Stimulated activated CD8-positive, alpha-beta memory T cell treated with anti-CD3 and anti-CD28 coated beads, Interleukin-4, amount 100 ng/mL, for 1 hour (primary cell): ENCODE data around the gene ADORA3.
"Not testable (repeated sequence)": the region's sequence is repeated elsewhere in the genome, so short reads cannot be mapped to it uniquely, and the experiment has no call there.

Experiments used
- DNase-seq, 2 donors: peaks; one replicate each; pipeline ENCODE4 v3.0.0-alpha.2; 2020; ENCODE audit warnings: low read depth in 2 of 2, low spot score in 1 of 2

ADORA3 gene

DNA sequence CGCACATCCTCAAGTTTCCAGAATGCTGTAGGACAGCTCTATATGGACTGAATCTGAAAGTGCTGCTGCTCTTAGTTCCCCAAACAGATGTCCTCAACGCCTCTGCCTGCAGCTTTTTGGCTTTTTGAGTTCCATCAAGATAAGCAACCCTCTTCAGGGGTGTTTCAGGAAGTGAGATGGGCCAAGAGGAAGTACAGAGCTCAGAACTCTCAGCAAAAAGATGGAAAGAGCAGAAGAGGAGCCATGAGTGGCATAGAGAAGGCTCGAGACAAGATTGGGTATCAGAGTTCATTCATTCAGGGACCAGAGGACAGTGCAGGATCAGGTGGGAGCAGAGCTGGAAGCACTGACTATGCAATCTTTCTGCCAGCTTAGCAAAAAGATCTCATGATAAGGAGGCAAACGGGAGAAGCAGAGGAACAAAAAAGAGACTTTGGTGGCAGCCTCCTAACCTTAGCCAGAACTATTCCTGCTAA lies at the start of gene ADORA3, which contains the start of gene TMIGD3:
Gene ADORA3 (minus strand): TSS at position 49 of the 476 bp plus-strand sequence. CDS start 279 bp downstream, outside the sequence.
Gene TMIGD3 (minus strand): TSS at position 49 of the 476 bp plus-strand sequence. CDS start 279 bp downstream, outside the sequence.
- DNase-seq: no peak

GRCh38 chr1:111553196-111553595 lies 49.8 kb upstream of the ADORA3 start:
- no peak for DNase-seq

DNA sequence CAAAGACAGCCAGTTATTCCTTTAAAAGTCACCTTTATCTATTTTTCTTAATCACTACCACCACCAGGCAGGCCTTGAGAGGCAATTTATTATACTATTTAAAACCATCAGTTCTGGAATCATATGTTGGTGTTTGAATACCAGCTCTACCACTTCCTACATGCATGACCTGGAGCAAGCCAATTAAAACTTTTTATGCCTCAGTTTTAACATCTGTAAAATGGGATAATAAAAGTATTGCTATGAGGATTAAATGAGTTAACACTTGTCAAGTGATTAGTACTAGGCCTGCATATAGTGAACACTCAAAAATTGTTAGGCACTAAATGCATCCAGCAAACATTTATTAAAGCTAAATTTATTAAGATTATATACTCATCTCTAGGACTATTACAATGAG lies 49.2 kb upstream of the ADORA3 start:
- DNase-seq: no peak

DNA sequence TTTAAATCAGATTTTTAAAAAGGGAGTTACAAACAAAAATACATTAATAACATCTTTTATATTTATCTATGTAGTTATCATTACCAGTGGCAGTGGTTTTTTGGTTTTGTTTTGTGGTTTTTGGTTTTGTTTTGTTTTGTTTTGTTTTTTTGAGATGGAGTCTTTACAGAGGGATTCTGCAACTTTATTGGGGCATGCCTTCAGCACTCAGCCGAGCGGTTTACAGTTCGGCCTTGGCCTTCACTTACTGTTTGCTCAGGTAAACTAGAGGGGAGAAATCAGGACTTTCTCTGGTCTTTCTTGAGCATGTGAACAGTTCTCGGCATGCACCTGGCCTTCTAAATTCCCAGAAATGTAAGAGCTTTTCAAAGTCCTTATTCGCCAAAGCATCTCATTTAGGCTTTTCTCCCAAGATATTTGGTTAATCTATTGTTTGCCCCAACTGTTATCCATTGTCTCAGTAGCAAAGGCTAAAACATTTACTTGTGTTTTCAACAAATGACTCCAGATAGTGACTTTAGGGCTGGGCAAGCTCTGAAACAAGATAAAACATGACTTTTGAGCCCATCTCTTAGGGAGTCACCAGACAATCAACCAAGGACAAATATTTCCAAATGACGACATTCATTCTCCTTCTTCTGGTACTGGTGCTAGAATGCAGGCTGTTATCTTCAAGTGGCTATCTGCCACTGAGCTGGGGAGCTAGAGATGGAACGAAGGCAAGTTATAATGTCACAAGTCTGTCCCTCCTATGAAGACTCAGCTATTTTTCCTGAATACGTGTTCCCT lies 48.4 kb upstream of the ADORA3 start:
- DNase-seq: no peak

GRCh38 chr1:111547786-111548185 lies 44.4 kb upstream of the ADORA3 start:
- not testable (repeated sequence) for DNase-seq

GRCh38 chr1:111542187-111542586 lies 38.8 kb upstream of the ADORA3 start:
- no peak for DNase-seq

GRCh38 chr1:111541721-111542120 lies 38.3 kb upstream of the ADORA3 start:
- DNase-seq: no peak

GRCh38 chr1:111540928-111541327 lies 37.5 kb upstream of the ADORA3 start:
- no peak for DNase-seq

GRCh38 chr1:111538343-111539025 lies 35.1 kb upstream of the ADORA3 start:
- no peak for DNase-seq

DNA sequence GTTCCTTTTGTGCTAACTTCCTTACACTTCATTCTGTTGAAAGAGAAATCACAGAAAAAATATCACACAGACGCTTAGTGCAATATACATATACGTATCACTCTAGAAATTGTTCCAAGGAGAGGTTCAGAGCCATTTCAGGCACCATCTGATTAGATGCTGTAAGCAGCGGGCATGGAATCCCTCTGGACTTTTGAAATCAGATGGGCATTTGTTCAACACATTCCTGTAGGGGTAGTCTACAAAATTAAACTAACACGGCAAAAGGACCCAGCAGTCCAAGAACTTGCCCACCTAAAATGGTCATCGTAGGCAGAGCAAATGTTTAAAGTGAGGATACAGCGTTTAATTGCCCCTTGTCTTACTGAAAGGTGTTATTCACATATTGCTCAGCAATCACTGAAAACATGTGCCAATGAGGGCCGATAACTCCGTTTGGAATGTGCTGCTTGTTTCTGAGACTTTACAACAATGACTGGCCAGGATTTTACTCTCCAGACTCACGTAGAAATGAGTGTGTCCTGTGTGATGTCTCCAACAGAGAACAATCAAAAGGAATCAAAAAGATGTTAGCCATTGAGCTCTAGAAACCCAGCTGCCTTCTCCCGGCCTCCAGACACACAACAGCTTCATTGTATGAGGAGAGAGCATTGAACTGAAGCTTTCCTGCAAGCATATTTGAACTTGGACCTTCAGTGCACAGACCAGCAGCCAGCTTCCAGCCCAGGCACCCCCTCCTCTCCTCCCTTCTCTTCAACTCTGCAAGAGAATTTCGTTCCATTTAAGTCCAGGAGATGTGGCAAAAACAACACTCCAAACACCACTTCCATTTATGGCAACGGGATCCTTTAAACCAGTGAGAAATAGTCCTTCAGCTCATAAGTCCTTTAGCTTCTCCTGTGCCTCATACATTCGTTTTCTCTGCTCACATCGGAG lies 32.1 kb upstream of the ADORA3 start:
- DNase-seq: no peak

GRCh38 chr1:111520053-111520452 lies 16.6 kb upstream of the ADORA3 start:
- no peak for DNase-seq

DNA sequence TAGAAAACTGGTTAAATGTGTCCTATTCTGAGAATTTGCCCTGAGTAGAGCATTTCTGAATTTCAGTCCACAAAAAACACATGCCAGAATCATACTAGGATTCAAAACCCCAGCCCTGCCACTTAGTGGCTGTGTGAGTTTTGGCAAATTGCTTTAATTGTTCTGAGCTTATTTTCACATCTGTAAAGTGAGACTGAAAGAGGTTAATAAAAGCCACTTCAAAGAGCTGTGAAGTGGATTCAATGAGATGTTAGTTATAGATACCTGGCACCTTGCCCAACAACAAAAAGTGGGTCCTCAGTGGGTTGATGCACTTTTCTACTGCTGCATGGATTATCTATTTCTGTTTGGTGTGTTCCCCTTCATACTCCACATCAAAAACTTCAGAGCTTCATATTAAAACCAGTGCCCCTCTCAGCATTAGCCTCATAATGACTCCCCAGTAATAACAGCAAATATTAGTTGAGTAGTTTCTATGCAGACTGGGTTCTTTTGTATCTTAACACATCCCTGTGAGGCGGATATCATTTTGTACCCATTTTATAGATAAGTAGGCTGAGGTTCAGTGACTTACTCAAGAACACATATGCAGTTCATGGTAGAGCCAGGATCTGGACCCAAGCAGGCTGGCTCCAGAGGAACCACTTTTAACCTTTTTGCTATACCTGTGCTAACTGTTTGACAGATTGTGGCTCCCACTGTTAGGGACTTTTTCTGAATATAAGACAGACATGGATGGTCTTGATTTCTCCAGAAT lies 14.2 kb upstream of the ADORA3 start:
- DNase-seq: no peak

DNA sequence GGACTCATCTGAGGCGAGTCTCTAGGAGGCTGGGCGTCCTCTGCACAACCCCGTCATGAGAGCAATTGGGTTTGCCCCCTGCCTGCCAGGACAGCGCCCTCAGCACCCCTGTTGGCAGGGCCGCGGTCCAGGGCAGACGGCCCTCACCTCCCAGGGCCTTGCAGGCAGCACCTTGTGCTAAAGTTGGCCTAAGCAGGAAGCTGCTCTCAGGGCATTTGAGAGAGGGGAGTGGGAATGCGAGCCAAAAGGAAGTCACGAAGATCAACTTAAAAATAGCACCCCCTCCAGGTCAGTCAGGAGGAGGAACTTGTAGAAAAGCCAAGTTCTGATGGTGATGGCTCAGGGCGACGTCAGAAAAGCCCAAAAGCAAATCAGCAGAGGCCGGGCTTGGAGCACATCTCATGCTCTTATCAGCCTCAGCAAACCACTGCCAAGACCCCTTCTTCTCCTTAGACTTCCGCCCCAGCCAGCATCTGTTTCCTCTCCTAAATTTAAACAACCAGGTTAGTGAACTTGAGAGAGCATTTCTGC lies 12.6 kb upstream of the ADORA3 start:
- DNase-seq: no peak

DNA sequence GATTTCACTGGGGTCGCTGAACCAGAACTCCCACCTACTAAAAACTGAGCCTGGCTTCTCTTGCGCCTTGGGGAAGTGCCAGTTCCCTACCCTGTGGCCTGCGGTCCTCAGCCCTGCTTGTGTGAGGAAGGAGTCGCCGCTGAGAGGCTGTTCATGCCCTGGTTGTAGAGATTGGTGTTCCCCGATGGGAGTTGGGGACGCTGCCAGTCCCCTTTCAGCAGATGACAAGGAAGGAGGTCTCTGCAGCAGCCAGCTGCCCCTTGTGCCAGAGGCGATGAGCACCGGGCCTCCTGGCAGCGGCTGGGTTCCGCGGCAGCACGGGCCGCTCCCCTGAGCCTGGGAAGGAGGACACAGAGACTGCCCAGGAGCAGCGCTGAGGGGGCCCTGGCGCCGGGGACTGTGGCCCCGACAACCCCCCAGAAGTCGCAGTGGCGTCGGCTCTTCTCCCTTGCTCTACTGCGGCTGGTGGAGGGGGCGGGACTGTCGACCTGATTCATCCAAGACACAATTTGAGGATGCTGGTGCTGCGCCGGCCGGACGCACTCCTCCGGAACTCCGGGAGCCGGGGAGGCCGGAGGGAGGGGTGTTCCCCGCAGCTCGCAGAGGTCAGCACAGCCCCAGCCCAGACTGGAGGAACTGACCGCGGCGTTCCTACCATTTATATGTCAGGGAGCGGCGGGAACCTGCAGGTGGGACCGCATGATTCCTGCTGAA lies 12.0 kb upstream of the ADORA3 start:
- no peak for DNase-seq

- no peak for DNase-seq
These were observed 10.1 kb upstream of the ADORA3 start for GRCh38 chr1:111513410-111514020.

DNA sequence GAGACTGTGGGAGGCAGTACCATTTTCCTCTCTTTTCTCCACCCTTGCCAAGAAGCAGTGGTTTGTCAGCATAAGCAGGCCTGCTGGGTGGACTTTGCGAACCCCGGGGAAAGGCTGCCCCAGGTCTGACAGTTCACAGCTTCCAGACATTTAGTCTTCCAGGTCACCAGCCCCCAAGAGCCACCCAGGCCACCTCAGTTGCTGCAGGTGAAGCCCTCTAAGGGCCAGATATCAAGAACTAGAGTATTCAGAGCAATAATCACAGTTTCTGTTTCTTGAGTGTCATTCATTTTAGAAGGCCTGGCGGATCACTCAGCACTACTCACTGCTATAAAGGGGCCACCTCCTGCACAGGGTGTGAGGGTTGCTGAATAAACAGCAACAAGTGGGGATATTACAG lies 9.5 kb upstream of the ADORA3 start:
- no peak for DNase-seq

- DNase-seq: no peak
These were observed 8.9 kb upstream of the ADORA3 start for GRCh38 chr1:111512132-111512889.

GRCh38 chr1:111511370-111511769 lies 7.9 kb upstream of the ADORA3 start:
- DNase-seq: no peak
